HepG2 (cell line): ENCODE data around the gene TNFAIP2. TPM values are rescaled to one million over a fixed set of nuclear protein-coding genes. Genes with fewer than 3 reads are reported as not detected.

Experiments
- ATAC-seq: fragments of 200-7000 bp; cut with Tn5 transposase; 3 replicates; pipeline ENCODE4 v1.9.1; 2020; ENCODE audit warnings: mild to moderate bottlenecking, moderate library complexity
- BruUV-seq: library from RNA; stranded (reverse); fragments of 400-500 nt; replicated peaks from 2 replicates; lab custom pipeline; 2021; lab: Mats Ljungman, UMichigan
- CTCF ChIA-PET: fragments of 300-600 bp; formaldehyde crosslinking; extraction: SDS; loops from one replicate; lab custom pipeline; 2021; ENCODE audit warnings: low total read pairs, inconsistent platforms, low intra/inter-chr PET ratio; lab: Yijun Ruan, JAX
- POLR2A ChIA-PET: fragments of 350-600 bp; sonication (Branson Sonifier 250); formaldehyde crosslinking; loops from one replicate; lab custom pipeline; 2020; ENCODE audit warnings: antibody characterized with exemption, inconsistent platforms; lab: Yijun Ruan, JAX
- DNase-seq: peaks from one replicate; pipeline ENCODE4 v3.0.0-alpha.2; 2015; ENCODE audit warnings: low spot score
- FAIRE-seq: peaks from 3 replicates; lab custom pipeline; 2011; peaks lifted over from hg19 to GRCh38; lab: Jason Lieb, UNC
- H2AFZ ChIP-seq: one replicate; pipeline ENCODE4 v1.6.1; 2011; ENCODE audit warnings: low read length, inconsistent platforms
- H3K27ac ChIP-seq: fragments of 300-600 bp; 3 replicates; pipeline ENCODE4 v1.8.0; 2011; ENCODE audit warnings: mixed run types, mild to moderate bottlenecking, mixed read lengths, low read length, inconsistent platforms; ENCODE audit not compliant: insufficient read depth; ENCODE audit errors: extremely low read length
- H3K27me3 ChIP-seq, 2 experiments: fragments of 200-600 bp in 1 of 2; 2 replicates in 1 of 2; 3 replicates in 1 of 2; pipeline versions ENCODE4 v1.6.0 to v1.8.0; 2011; ENCODE audit warnings: low read length in 2 of 2, mild to moderate bottlenecking in 2 of 2, moderate library complexity in 2 of 2, inconsistent platforms in 1 of 2; ENCODE audit not compliant: insufficient read depth in 2 of 2, control insufficient read depth in 1 of 2
- H3K36me3 ChIP-seq, 2 experiments: fragments of 200-600 bp in 1 of 2; replicated peaks in 1 of 2; 2 replicates in 1 of 2; 3 replicates in 1 of 2; pipeline versions ENCODE4 v1.5.1 to v1.8.0; 2011; ENCODE audit warnings: low read length in 2 of 2, inconsistent platforms in 1 of 2; ENCODE audit not compliant: insufficient read depth in 2 of 2, control insufficient read depth in 1 of 2
- H3K4me1 ChIP-seq: 2 replicates; pipeline ENCODE4 v1.5.1; 2012; ENCODE audit warnings: low read length, inconsistent platforms; ENCODE audit not compliant: insufficient read depth
- H3K4me2 ChIP-seq: 2 replicates; pipeline ENCODE4 v1.6.0; 2011; ENCODE audit warnings: low read depth, low read length, inconsistent platforms
- H3K4me3 ChIP-seq, 3 experiments: fragments of 200-600 bp in 1 of 3; sonication (generic), shearing (Covaris generic) in 1 of 3; replicated peaks in 1 of 3; 2 replicates each; pipeline ENCODE4 v1.5.1; 2011 to 2016; ENCODE audit warnings: low read length in 3 of 3, inconsistent platforms in 2 of 3, low read depth in 2 of 3, mild to moderate bottlenecking in 2 of 3, control low read depth in 1 of 3, mixed read lengths in 1 of 3; ENCODE audit not compliant: insufficient read depth in 1 of 3
- H3K79me2 ChIP-seq: one replicate; pipeline ENCODE4 v1.6.1; 2011; ENCODE audit warnings: low read length, inconsistent platforms; ENCODE audit not compliant: insufficient read depth
- H3K9ac ChIP-seq: 2 replicates; pipeline ENCODE4 v1.6.0; 2011; ENCODE audit warnings: mild to moderate bottlenecking, low read depth, low read length, inconsistent platforms; ENCODE audit not compliant: insufficient read depth
- H3K9me3 ChIP-seq: 2 replicates; pipeline ENCODE4 v1.5.1; 2012; ENCODE audit warnings: mild to moderate bottlenecking, low read length
- H4K20me1 ChIP-seq: 2 replicates; pipeline ENCODE4 v1.6.0; 2011; ENCODE audit warnings: inconsistent platforms, mild to moderate bottlenecking, low read length, moderate library complexity; ENCODE audit not compliant: insufficient read depth
- CEBPB ChIP-seq: IDR thresholded peaks from 2 replicates; pipeline ENCODE4 v1.6.1; 2011; ENCODE audit warnings: low read depth, low read length, improper control_type of control experiment, borderline replicate concordance
- CEBPG ChIP-seq: IDR thresholded peaks from 2 replicates; pipeline ENCODE4 v1.6.1; 2016
- DPF2 ChIP-seq: sonication (generic); formaldehyde crosslinking; IDR thresholded peaks from 2 replicates; pipeline ENCODE4 v1.4.0; 2020; ENCODE audit warnings: mild to moderate bottlenecking, low read depth, missing genetic modification reagents, borderline replicate concordance
- HHEX ChIP-seq: IDR thresholded peaks from 2 replicates; pipeline ENCODE4 v1.6.1; 2016; ENCODE audit warnings: control low read depth
- KAT2B ChIP-seq: fragments of 150-350 bp; IDR thresholded peaks from 2 replicates; pipeline ENCODE4 v1.6.1; 2014; ENCODE audit warnings: low read depth, low read length, borderline replicate concordance
- MED8 ChIP-seq: sonication (generic); formaldehyde crosslinking; IDR thresholded peaks from 2 replicates; pipeline ENCODE4 v1.8.1; 2023; ENCODE audit warnings: mild to moderate bottlenecking, missing genetic modification reagents; ENCODE audit not compliant: insufficient replicate concordance
- MIER2 ChIP-seq: IDR thresholded peaks from 2 replicates; pipeline ENCODE4 v1.6.1; 2016; ENCODE audit warnings: missing biosample characterization, missing genetic modification reagents
- U2AF1 ChIP-seq: fragments of 200-400 bp; formaldehyde crosslinking; optimal IDR thresholded peaks from 2 replicates; pipeline ENCODE3; 2017; ENCODE audit warnings: mild to moderate bottlenecking, low read depth, low read length
- ZNF557 ChIP-seq: sonication (generic); formaldehyde crosslinking; IDR thresholded peaks from 2 replicates; pipeline ENCODE4 v1.4.0; 2020; ENCODE audit warnings: missing genetic modification reagents
- WGBS: methylation state at CpG from one replicate; pipeline ENCODE4 v1.1.6; 2017; ENCODE audit warnings: low lambda C conversion rate; 5-methylcytosine and 5-hydroxymethylcytosine counted together
- in situ Hi-C: cut with HindIII; loops from 2 replicates; pipeline ENCODE4 v1.10.0; 2017; ENCODE audit warnings: low pct_unique_long_range_greater_than_20kb; ENCODE audit not compliant: extremely low pct_ligation_motif_present
- intact Hi-C: fragments of 100-400 bp; cut with micrococcal nuclease; formaldehyde crosslinking; loops from one replicate; pipeline ENCODE4 v1.10.0; 2022; ENCODE audit not compliant: unreplicated experiment
- polyA plus RNA-seq, 8 experiments: library from polyadenylated mRNA; depleted of rRNA in 3 of 8; stranded (reverse) in 7 of 8; unstranded in 1 of 8; fragments of >200 nt; fragmentation: Illumina TruSeq in 4 of 8; extraction: Trizol in 4 of 8; gene quantifications; 2 replicates each; pipeline versions ENCODE4 v1.2.1 to v1.2.3, GENCODE V29; 2011 to 2016; ENCODE audit warnings: low read depth in 4 of 8, missing spikeins in 1 of 8, mixed read lengths in 1 of 8; ENCODE audit not compliant: insufficient read depth in 1 of 8
- total RNA-seq, 5 experiments: library from RNA; depleted of rRNA; stranded (reverse); fragments of >200 nt; fragmentation: Illumina TruSeq; extraction: Trizol; gene quantifications; 2 replicates each; pipeline ENCODE4 v1.2.3, GENCODE V29; 2016; ENCODE audit warnings: low read depth in 1 of 5

Gene TNFAIP2
- total and polyA plus RNA-seq, 2 of the 13 experiments (the other 11 are each of a cell fraction or from before 2014, with no cell fraction given): 0.46 to 1.5 TPM

DNA sequence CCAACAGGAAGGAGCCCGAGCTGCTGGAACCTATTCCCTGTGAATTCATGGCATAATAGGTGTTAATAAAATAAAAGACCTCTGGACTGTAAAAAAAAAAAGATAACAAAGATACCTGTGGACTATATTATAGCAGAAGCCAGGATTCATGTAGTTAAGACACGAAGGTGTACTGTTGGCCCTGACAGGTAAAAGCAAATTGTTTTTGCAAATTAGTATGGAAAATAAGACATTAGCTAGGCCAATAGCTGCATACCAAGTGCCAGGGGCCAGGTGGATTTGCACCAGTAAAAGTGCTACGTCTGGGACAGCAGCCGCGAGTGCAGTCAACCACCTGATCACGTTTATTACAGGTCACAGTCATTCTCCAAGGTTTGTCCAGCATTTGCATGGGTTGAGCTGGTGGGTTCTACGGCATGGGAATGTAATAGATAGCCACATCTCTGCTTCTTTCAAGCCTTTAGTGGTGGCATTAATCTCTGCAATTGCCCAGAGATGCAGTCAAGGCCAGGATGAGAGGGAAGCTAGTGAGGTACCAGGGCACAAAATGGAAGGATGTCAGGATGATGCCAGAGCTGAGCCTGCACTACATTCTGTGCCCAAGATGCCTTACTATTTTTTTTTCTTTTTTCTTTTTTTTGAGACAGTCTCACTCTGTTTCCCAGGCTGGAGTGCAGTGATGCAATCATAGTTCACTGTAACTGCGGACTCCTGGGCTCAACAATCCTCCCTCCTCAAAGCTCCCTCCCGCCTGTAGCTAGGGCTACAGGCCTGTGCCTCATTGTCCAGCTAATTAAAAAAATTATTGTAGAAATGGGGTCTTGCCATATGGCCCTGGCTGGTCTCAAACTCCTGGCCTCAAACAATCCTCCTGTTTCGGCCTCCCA, 26.3 kb downstream of the TNFAIP2 start:
- DNase-seq: no peak
- Histone ChIP-seq H3K79me2 (no peaks in the 10 kb centered on the region), H3K36me3 (no peaks in the 10 kb centered on the region), H3K4me1 (no peaks in the 10 kb centered on the region), H3K27ac (no peak overlapping the region), H3K9ac (no peak overlapping the region), H3K9me3 (no peaks in the 10 kb centered on the region), H2AFZ (no peak overlapping the region), H3K27me3 (peaks cover 0 to 10% of the 10 kb centered on the region in 2 experiments; a peak in 1 of 5 replicates), H3K4me2 (no peak overlapping the region), H4K20me1 (no peaks in the 10 kb centered on the region), H3K4me3 (no peak overlapping the region)
- WGBS: 26% methylated on average over 10 of the region's 10 CpGs
- in situ Hi-C loops (no loop called here), intact Hi-C loops (no loop called here)
- no peak for TF ChIP-seq U2AF1
- peak; percentile 70; the same call in 1 of the 2 replicates for TF ChIP-seq CEBPB
- TF ChIP-seq MED8 (CRISPR knock-in tag): no peak
- no peak for TF ChIP-seq HHEX (CRISPR knock-in tag)
- TF ChIP-seq DPF2 (CRISPR knock-in tag): no peak
- no peak for TF ChIP-seq KAT2B
- TF ChIP-seq ZNF557 (CRISPR knock-in tag): no peak
- TF ChIP-seq CEBPG (CRISPR knock-in tag): peak; percentile 56; the same call in 1 of the 2 replicates
- no peak for TF ChIP-seq MIER2 (CRISPR knock-in tag)
- ChIA-PET CTCF (no interaction called here), POLR2A (no interaction called here)
- BruUV-seq: no TSS peak
- ATAC-seq: peak; percentile 58; the same call in 2 of the 3 replicates
- no peak for FAIRE-seq
